ENCODE data around the gene POLR2E. TPM values are rescaled to one million over a fixed set of nuclear protein-coding genes. Genes with fewer than 3 reads are reported as not detected.

Gene POLR2E
- polyA plus RNA-seq, 3 donors = 120 to 167 (median 144) TPM

GRCh38 chr19:1046117-1046626 is 49.0 kb downstream of the POLR2E start:
- DNase-seq (ENCODE audit: extremely low read depth in 1 of 11, low read depth in 9 of 11, low spot score in 4 of 11) = no peak

- no peak for DNase-seq (ENCODE audit: extremely low read depth in 1 of 11, low read depth in 9 of 11, low spot score in 4 of 11)
Observed at GRCh38 chr19:1045247-1045603, 50.0 kb downstream of the POLR2E start.

- DNase-seq (ENCODE audit: extremely low read depth in 1 of 11, low read depth in 9 of 11, low spot score in 4 of 11) = no peak
Observed at GRCh38 chr19:1042689-1043511, 52.3 kb downstream of the POLR2E start.

- no peak for DNase-seq (ENCODE audit: extremely low read depth in 1 of 11, low read depth in 9 of 11, low spot score in 4 of 11)
Observed at GRCh38 chr19:1041835-1042685, 53.1 kb downstream of the POLR2E start.

GRCh38 chr19:1041272-1041834 is 53.8 kb downstream of the POLR2E start:
- DNase-seq (ENCODE audit: extremely low read depth in 1 of 11, low read depth in 9 of 11, low spot score in 4 of 11) = no peak

GRCh38 chr19:1040476-1041271 is 54.5 kb downstream of the POLR2E start:
- peak in 8 of 11 donors; percentile 70 to 83 (median 77) for DNase-seq (ENCODE audit: extremely low read depth in 1 of 11, low read depth in 9 of 11, low spot score in 4 of 11)

- peak; percentile 87 to 97 (median 96) for DNase-seq (ENCODE audit: extremely low read depth in 1 of 11, low read depth in 9 of 11, low spot score in 4 of 11)
Observed at GRCh38 chr19:1039646-1040475, 55.3 kb downstream of the POLR2E start, which contains the start of gene ABCA7. TSS of gene ABCA7 (plus strand) at chr19:1040107. CDS start at chr19:1041362, 1,255 bp downstream.

- DNase-seq (ENCODE audit: extremely low read depth in 1 of 11, low read depth in 9 of 11, low spot score in 4 of 11) = no peak
Observed at GRCh38 chr19:1038978-1039645, 56.1 kb downstream of the POLR2E start.

- DNase-seq (ENCODE audit: extremely low read depth in 1 of 11, low read depth in 9 of 11, low spot score in 4 of 11) = no peak
Observed at GRCh38 chr19:1037621-1038064, 57.5 kb downstream of the POLR2E start.

Other genes with a start within 250 kb of the POLR2E start
- gene ELANE, start 243.1 kb downstream of the POLR2E start, polyA plus RNA-seq (ENCODE audit: insufficient read length in 3 of 3) = under 1 TPM; 0.33 to 0.98 (median 0.34) TPM
- gene CFD, start 235.7 kb downstream of the POLR2E start, polyA plus RNA-seq (ENCODE audit: insufficient read length in 3 of 3) = 1 to 10 TPM; 1.9 to 4.9 (median 3.9) TPM
- gene MED16, start 202.2 kb downstream of the POLR2E start, polyA plus RNA-seq (ENCODE audit: insufficient read length in 3 of 3) = 10 to 100 TPM; 40.3 to 68.6 (median 58.3) TPM
- gene RNU6-9, start 201.9 kb downstream of the POLR2E start, polyA plus RNA-seq (ENCODE audit: insufficient read length in 3 of 3) = not detected
- 10 to 100 TPM; 33.7 to 55.0 (median 49.0) TPM for gene R3HDM4, start 182.2 kb downstream of the POLR2E start, polyA plus RNA-seq (ENCODE audit: insufficient read length in 3 of 3)
- 1 to 10 TPM in 2 of 3 donors, under 1 TPM in 1; 0.34 to 1.2 (median 1.1) TPM for gene KISS1R, start 178.0 kb downstream of the POLR2E start, polyA plus RNA-seq (ENCODE audit: insufficient read length in 3 of 3)
- gene ARID3A, start 169.3 kb downstream of the POLR2E start, polyA plus RNA-seq (ENCODE audit: insufficient read length in 3 of 3) = 10 to 100 TPM; 19.9 to 37.0 (median 28.3) TPM
- gene WDR18, start 111.0 kb downstream of the POLR2E start, polyA plus RNA-seq (ENCODE audit: insufficient read length in 3 of 3) = 10 to 100 TPM; 30.6 to 72.6 (median 54.1) TPM
- gene GRIN3B, start 95.0 kb downstream of the POLR2E start, polyA plus RNA-seq (ENCODE audit: insufficient read length in 3 of 3) = 1 to 10 TPM in 2 of 3 donors, under 1 TPM in 1; 0.37 to 2.0 (median 1.2) TPM
- gene TMEM259, start 74.3 kb downstream of the POLR2E start, polyA plus RNA-seq (ENCODE audit: insufficient read length in 3 of 3) = 100 to 1,000 TPM in 2 of 3 donors, 10 to 100 TPM in 1; 92.3 to 145 (median 126) TPM
- gene RNU6-2, start 73.9 kb downstream of the POLR2E start, polyA plus RNA-seq (ENCODE audit: insufficient read length in 3 of 3) = not detected
- gene CNN2, start 68.8 kb downstream of the POLR2E start, polyA plus RNA-seq (ENCODE audit: insufficient read length in 3 of 3) = 100 to 1,000 TPM; 163 to 196 (median 180) TPM
- 10 to 100 TPM in 1 of 3 donors, 1 to 10 TPM in 2; 7.2 to 10.1 (median 8.2) TPM for gene ABCA7, start 55.3 kb downstream of the POLR2E start, polyA plus RNA-seq (ENCODE audit: insufficient read length in 3 of 3)
- 10 to 100 TPM in 2 of 3 donors, 1 to 10 TPM in 1; 8.5 to 15.7 (median 15.4) TPM for gene ARHGAP45, start 28.2 kb downstream of the POLR2E start, polyA plus RNA-seq (ENCODE audit: insufficient read length in 3 of 3)
- gene GPX4, start 8.6 kb upstream of the POLR2E start, polyA plus RNA-seq (ENCODE audit: insufficient read length in 3 of 3) = 100 to 1,000 TPM; 237 to 269 (median 243) TPM
- gene SBNO2, start 78.9 kb upstream of the POLR2E start, polyA plus RNA-seq (ENCODE audit: insufficient read length in 3 of 3) = 10 to 100 TPM; 14.9 to 23.6 (median 18.3) TPM
- gene STK11, start 110.4 kb upstream of the POLR2E start, polyA plus RNA-seq (ENCODE audit: insufficient read length in 3 of 3) = 10 to 100 TPM; 56.8 to 62.2 (median 59.0) TPM
- 1 to 10 TPM; 1.5 to 8.7 (median 2.0) TPM for gene CBARP, start 142.6 kb upstream of the POLR2E start, polyA plus RNA-seq (ENCODE audit: insufficient read length in 3 of 3)
- 100 to 1,000 TPM in 2 of 3 donors, 10 to 100 TPM in 1; 82.2 to 145 (median 129) TPM for gene ATP5F1D, start 146.4 kb upstream of the POLR2E start, polyA plus RNA-seq (ENCODE audit: insufficient read length in 3 of 3)
- gene MIDN, start 153.2 kb upstream of the POLR2E start, polyA plus RNA-seq (ENCODE audit: insufficient read length in 3 of 3) = 10 to 100 TPM; 42.1 to 70.7 (median 67.6) TPM
- 100 to 1,000 TPM; 803 to 982 (median 849) TPM for gene CIRBP, start 174.0 kb upstream of the POLR2E start, polyA plus RNA-seq (ENCODE audit: insufficient read length in 3 of 3)
- 10 to 100 TPM; 14.8 to 25.6 (median 21.3) TPM for gene FAM174C, start 180.2 kb upstream of the POLR2E start, polyA plus RNA-seq (ENCODE audit: insufficient read length in 3 of 3)
- 1 to 10 TPM; 1.5 to 3.8 (median 3.6) TPM for gene EFNA2, start 190.5 kb upstream of the POLR2E start, polyA plus RNA-seq (ENCODE audit: insufficient read length in 3 of 3)